ENCODE results near the gene CPSF4L.
"Not testable (repeated sequence)": the region's sequence is repeated elsewhere in the genome, so short reads cannot be mapped to it uniquely, and the experiment has no call there.

CPSF4L gene

GRCh38 chr17:73261617-73261951, at the start of gene CPSF4L:
CPSF4L (minus strand) TSS chr17:73261880; CDS start chr17:73261818, 62 bp downstream.
- DNase-seq = no peak

GRCh38 chr17:73311428-73311780, 49.7 kb upstream of the CPSF4L start:
- DNase-seq = no peak

GRCh38 chr17:73309727-73310596, 48.3 kb upstream of the CPSF4L start:
- DNase-seq = no peak

GRCh38 chr17:73308959-73309358, 47.3 kb upstream of the CPSF4L start:
- not testable (repeated sequence) for DNase-seq

GRCh38 chr17:73308017-73308823, 46.5 kb upstream of the CPSF4L start:
- peak; percentile 22 for DNase-seq

- no peak for DNase-seq
These were observed 45.5 kb upstream of the CPSF4L start for GRCh38 chr17:73307130-73307529.

GRCh38 chr17:73305845-73306836, 44.5 kb upstream of the CPSF4L start:
- DNase-seq = no peak

GRCh38 chr17:73304971-73305812, 43.5 kb upstream of the CPSF4L start:
- peak; percentile 49 for DNase-seq

GRCh38 chr17:73304438-73304837, 42.8 kb upstream of the CPSF4L start:
- DNase-seq = no peak

GRCh38 chr17:73302189-73302588, 40.5 kb upstream of the CPSF4L start:
- DNase-seq = no peak

- no peak for DNase-seq
These were observed 39.7 kb upstream of the CPSF4L start for GRCh38 chr17:73301369-73301768.

- DNase-seq = no peak
These were observed 38.7 kb upstream of the CPSF4L start for GRCh38 chr17:73300392-73300791.

GRCh38 chr17:73297934-73298861, 36.5 kb upstream of the CPSF4L start:
- DNase-seq = no peak

GRCh38 chr17:73293480-73293911, 31.8 kb upstream of the CPSF4L start:
- peak; percentile 32 for DNase-seq

GRCh38 chr17:73293031-73293430, 31.4 kb upstream of the CPSF4L start:
- no peak for DNase-seq

GRCh38 chr17:73292031-73292531, 30.4 kb upstream of the CPSF4L start:
- DNase-seq = peak; percentile 55

GRCh38 chr17:73291260-73291801, 29.7 kb upstream of the CPSF4L start:
- peak; percentile 82 for DNase-seq

GRCh38 chr17:73290399-73291259, 28.9 kb upstream of the CPSF4L start:
- no peak for DNase-seq

All from T1000 (cell line).